ENCODE results near the gene RASGRP2. TPM values are rescaled to one million over a fixed set of nuclear protein-coding genes. Genes with fewer than 3 reads are reported as not detected.

RASGRP2 gene
- total RNA-seq, 2 experiments from 2014 or later: 668 to 672 TPM

- H3K36me3 Mint-ChIP-seq (ENCODE audit: low read depth): peaks cover 77% of the 10 kb centered on the region
- H3K4me3 ChIP-seq (ENCODE audit: low read length): peak overlapping the region; percentile 24
- H3K9me3 ChIP-seq (ENCODE audit: control insufficient read depth in 1 of 2, insufficient read depth in 1 of 2, low read length in 2 of 2): no peaks in the 10 kb centered on the region
Measured at GRCh38 chr11:64763526-64764039, 19.6 kb upstream of the RASGRP2 start.

GRCh38 chr11:64762674-64763525 is 19.0 kb upstream of the RASGRP2 start:
- H3K4me3 ChIP-seq (ENCODE audit: low read length): peak overlapping the region; percentile 24

More at GRCh38 chr11:64763526-64764039, 19.6 kb upstream of the RASGRP2 start:
- Mint-ChIP-seq H3K9me3 (no peaks in the 10 kb centered on the region), H3K27ac (peak overlapping the region; percentile 85), H3K4me3 (peak overlapping the region; percentile 86), H3K4me1 (ENCODE audit: low read depth) (peaks cover 85% of the 10 kb centered on the region), H3K27me3 (no peaks in the 10 kb centered on the region)
- TF ChIP-seq, protein P1, sequence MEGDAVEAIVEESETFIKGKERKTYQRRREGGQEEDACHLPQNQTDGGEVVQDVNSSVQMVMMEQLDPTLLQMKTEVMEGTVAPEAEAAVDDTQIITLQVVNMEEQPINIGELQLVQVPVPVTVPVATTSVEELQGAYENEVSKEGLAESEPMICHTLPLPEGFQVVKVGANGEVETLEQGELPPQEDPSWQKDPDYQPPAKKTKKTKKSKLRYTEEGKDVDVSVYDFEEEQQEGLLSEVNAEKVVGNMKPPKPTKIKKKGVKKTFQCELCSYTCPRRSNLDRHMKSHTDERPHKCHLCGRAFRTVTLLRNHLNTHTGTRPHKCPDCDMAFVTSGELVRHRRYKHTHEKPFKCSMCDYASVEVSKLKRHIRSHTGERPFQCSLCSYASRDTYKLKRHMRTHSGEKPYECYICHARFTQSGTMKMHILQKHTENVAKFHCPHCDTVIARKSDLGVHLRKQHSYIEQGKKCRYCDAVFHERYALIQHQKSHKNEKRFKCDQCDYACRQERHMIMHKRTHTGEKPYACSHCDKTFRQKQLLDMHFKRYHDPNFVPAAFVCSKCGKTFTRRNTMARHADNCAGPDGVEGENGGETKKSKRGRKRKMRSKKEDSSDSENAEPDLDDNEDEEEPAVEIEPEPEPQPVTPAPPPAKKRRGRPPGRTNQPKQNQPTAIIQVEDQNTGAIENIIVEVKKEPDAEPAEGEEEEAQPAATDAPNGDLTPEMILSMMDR (IDR thresholded peaks at IDR 0.05): no peak
- POLR2A ChIA-PET: interaction anchor here (0.7 to 15.0 kb wide), 14 partner anchors 12 to 359 kb away, joined by 3 to 634 read pairs (median 4); partner anchors contain the start of genes EHD1, FAU, MAP4K2 and MRPL49
- H3K4me1 ChIP-seq (ENCODE audit: insufficient read depth, low read length): peaks cover 100% of the 10 kb centered on the region
- ATAC-seq (ENCODE audit: poor library complexity) (peak; percentile 2), DNase-seq (peak in 3 of 14 experiments; percentile 10 to 42 (median 32))
- intact Hi-C loops (cut with DNase I, micrococcal nuclease): loop anchor here (1.0 kb wide), 2 partner anchors 17 to 20 kb away; no protein-coding TSS in a partner anchor
- peaks cover 71% of the 10 kb centered on the region for H3K36me3 ChIP-seq (ENCODE audit: insufficient read depth, low read length)
- CTCF ChIA-PET: interaction anchor here (0.9 to 5.9 kb wide), 3 partner anchors 16 to 24 kb away, joined by 3 to 45 read pairs (median 3); partner anchors contain the start of gene RASGRP2
- H3K27ac ChIP-seq (ENCODE audit: low read depth in 1 of 2, low read length in 2 of 2): peak overlapping the region; percentile 46 to 73
- H3K27me3 ChIP-seq (ENCODE audit: control insufficient read depth in 1 of 2, insufficient read depth in 2 of 2, low read length in 2 of 2): no peaks in the 10 kb centered on the region

DNA sequence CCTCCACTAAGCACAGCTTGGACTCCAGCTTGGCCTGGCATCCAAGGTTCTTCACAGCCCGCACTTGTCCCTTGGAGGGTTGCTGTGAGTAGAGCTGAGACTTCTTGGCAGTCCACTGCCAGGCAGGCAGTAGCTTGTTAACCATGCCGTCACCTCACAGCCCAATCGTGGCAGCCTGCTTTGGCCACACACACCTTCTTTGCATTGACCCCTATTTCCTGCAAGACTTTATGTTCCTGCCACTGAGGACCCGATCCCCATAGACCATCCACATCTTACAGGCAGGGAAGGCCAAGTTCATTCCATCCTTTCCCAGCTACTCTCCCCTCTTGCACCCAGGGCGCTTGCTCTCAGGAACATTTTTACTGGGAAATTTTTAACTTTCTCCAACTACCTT is 18.3 kb upstream of the RASGRP2 start:
- H3K36me3 Mint-ChIP-seq (ENCODE audit: low read depth): peaks cover 64% of the 10 kb centered on the region
- Histone ChIP-seq H3K4me1 (ENCODE audit: insufficient read depth, low read length) (peaks cover 96% of the 10 kb centered on the region), H3K27ac (ENCODE audit: low read depth in 1 of 2, low read length in 2 of 2) (peak overlapping the region in 1 of 2 donors; percentile 73), H3K9me3 (ENCODE audit: control insufficient read depth in 1 of 2, insufficient read depth in 1 of 2, low read length in 2 of 2) (no peaks in the 10 kb centered on the region), H3K27me3 (ENCODE audit: control insufficient read depth in 1 of 2, insufficient read depth in 2 of 2, low read length in 2 of 2) (no peaks in the 10 kb centered on the region), H3K4me3 (ENCODE audit: low read length) (no peak overlapping the region), H3K36me3 (ENCODE audit: insufficient read depth, low read length) (peaks cover 65% of the 10 kb centered on the region)
- no peaks in the 10 kb centered on the region for H3K27me3 Mint-ChIP-seq
- ChIA-PET POLR2A (interaction anchor here (0.8 to 15.0 kb wide), 4 partner anchors 13 to 100 kb away, joined by 3 to 634 read pairs (median 183); partner anchors contain the start of genes RASGRP2 and SF1), CTCF (interaction anchor here (1.7 to 5.9 kb wide), 2 partner anchors 18 to 26 kb away, joined by 6 to 45 read pairs; partner anchors contain the start of gene RASGRP2)
- H3K27ac Mint-ChIP-seq: peak overlapping the region; percentile 85
- no peak for ATAC-seq (ENCODE audit: poor library complexity)
- TF ChIP-seq, protein P1 (IDR thresholded peaks at IDR 0.05): no peak
- peak in 1 of 14 experiments; percentile 36 for DNase-seq
- H3K4me3 Mint-ChIP-seq: peak overlapping the region; percentile 86
- H3K9me3 Mint-ChIP-seq: no peaks in the 10 kb centered on the region
- peaks cover 73% of the 10 kb centered on the region for H3K4me1 Mint-ChIP-seq (ENCODE audit: low read depth)
- intact Hi-C loops (cut with DNase I, micrococcal nuclease): no loop called here

More at GRCh38 chr11:64762674-64763525, 19.0 kb upstream of the RASGRP2 start:
- H3K4me1 Mint-ChIP-seq (ENCODE audit: low read depth): peaks cover 78% of the 10 kb centered on the region
- peak in 6 of 14 experiments; percentile 28 to 59 (median 49) for DNase-seq
- peaks cover 70% of the 10 kb centered on the region for H3K36me3 Mint-ChIP-seq (ENCODE audit: low read depth)
- no peaks in the 10 kb centered on the region for H3K27me3 Mint-ChIP-seq
- intact Hi-C loops (cut with DNase I, micrococcal nuclease): no loop called here
- TF ChIP-seq, protein P1 (IDR thresholded peaks at IDR 0.05): no peak
- ChIA-PET CTCF (interaction anchor here (0.9 to 5.9 kb wide), 3 partner anchors 15 to 25 kb away, joined by 3 to 45 read pairs (median 3); partner anchors contain the start of gene RASGRP2), POLR2A (interaction anchor here (0.5 to 15.0 kb wide), 12 partner anchors 12 to 973 kb away, joined by 3 to 634 read pairs (median 4); partner anchors contain the start of genes EHD1, FAU, MAP4K2 and MRPL49)
- peaks cover 68% of the 10 kb centered on the region for H3K36me3 ChIP-seq (ENCODE audit: insufficient read depth, low read length)
- ATAC-seq (ENCODE audit: poor library complexity): peak; percentile 33
- H3K27ac Mint-ChIP-seq: peak overlapping the region; percentile 85
- no peaks in the 10 kb centered on the region for H3K9me3 Mint-ChIP-seq
- peaks cover 97% of the 10 kb centered on the region for H3K4me1 ChIP-seq (ENCODE audit: insufficient read depth, low read length)
- H3K4me3 Mint-ChIP-seq: peak overlapping the region; percentile 86
- H3K9me3 ChIP-seq (ENCODE audit: control insufficient read depth in 1 of 2, insufficient read depth in 1 of 2, low read length in 2 of 2): no peaks in the 10 kb centered on the region
- peak overlapping the region; percentile 46 to 73 for H3K27ac ChIP-seq (ENCODE audit: low read depth in 1 of 2, low read length in 2 of 2)
- H3K27me3 ChIP-seq (ENCODE audit: control insufficient read depth in 1 of 2, insufficient read depth in 2 of 2, low read length in 2 of 2): no peaks in the 10 kb centered on the region

Data from CD4-positive, alpha-beta T cell (primary cell).